ENCODE results near the gene NF2.

The NF2 gene

DNA sequence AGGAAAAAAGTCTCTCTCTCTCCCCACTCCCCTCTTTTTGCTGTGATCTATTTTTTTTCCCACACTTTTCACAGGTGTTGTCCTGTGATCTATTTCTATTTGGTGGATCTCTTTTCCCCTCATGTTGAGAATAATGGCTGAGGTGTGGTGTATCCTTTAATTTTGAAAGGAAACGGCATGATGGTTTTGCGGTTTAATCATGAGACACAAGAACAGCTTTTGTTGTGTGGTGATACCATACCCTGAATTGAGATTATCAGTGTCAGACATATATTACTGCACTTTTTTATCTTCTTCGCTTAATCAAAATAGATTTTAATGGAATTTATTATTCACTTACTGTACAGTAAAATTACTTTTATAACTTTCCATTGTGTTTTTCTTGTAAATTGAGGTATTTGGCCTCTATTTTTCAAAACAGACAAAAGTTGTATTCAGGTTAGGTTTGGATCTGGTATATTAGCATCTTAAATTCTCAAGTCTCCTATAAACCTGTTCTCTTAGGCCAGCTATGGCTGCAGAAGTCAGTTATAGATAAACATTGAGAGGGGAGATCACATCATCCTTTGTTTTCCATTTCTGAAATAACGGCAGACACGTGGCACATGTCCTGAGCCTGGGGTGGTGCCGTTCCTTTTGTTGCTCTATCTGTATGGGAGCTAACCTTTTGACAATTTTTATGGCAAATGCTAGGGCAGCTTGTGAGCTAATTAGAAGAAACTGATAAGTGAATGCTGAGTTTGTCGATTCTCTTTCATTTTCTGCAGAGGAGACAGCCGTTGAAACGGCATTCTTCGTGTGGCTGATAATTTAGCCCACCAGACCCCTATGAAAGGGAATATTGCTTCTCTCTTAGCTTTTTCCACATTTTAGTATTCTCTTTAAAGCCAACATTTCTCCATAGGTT, 25.8 kb downstream of the NF2 start:
- in situ Hi-C loops (cut with HindIII; ENCODE audit: low pct_unique_long_range_greater_than_20kb, low sequenced_read_pairs): no loop called here
- no peak for TF ChIP-seq JUND (IDR thresholded peaks at IDR 0.05; ENCODE audit: low read depth)
- DNase-seq (ENCODE audit: low read depth in 1 of 2, low spot score in 1 of 2): no peak

DNA sequence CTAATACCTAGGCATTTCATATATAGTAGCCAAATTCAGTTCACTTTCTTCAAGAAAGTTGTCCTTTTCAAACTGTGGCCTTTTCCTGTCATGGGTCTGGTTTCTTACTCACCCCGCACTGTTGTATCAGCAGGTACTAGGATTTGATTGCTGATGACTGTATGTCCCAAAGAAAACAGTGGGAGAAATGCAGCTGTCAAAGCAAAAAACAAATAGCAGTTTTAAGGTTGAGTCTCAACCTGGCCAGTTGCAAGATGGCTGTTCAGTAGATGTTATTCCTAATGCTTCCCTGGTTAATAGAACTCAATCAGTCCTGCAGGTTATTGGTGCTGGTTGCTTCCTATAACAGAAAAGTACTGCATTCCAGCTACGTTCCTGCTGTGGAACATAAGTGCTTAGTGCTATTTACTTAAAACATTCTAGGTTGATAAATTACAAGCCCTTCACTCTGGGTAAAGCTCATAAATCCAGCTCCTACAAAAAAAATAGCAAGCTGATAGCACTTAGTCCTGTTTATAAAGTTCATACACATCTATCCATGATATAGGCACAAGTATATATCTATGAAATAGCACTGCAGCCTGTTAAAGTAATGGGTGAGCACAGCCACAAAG, 26.6 kb downstream of the NF2 start:
- in situ Hi-C loops (cut with HindIII; ENCODE audit: low pct_unique_long_range_greater_than_20kb, low sequenced_read_pairs): no loop called here
- DNase-seq (ENCODE audit: low read depth in 1 of 2, low spot score in 1 of 2): no peak

GRCh38 chr22:29630987-29631386, 27.6 kb downstream of the NF2 start:
- no peak for TF ChIP-seq JUND (IDR thresholded peaks at IDR 0.05; ENCODE audit: low read depth)
- in situ Hi-C loops (cut with HindIII; ENCODE audit: low pct_unique_long_range_greater_than_20kb, low sequenced_read_pairs): no loop called here
- no peak for DNase-seq (ENCODE audit: low read depth in 1 of 2, low spot score in 1 of 2)

More for the DNA sequence above, 26.6 kb downstream of the NF2 start:
- no peak for TF ChIP-seq JUND (IDR thresholded peaks at IDR 0.05; ENCODE audit: low read depth)

- TF ChIP-seq JUND (IDR thresholded peaks at IDR 0.05; ENCODE audit: low read depth): no peak
- DNase-seq (ENCODE audit: low read depth in 1 of 2, low spot score in 1 of 2): no peak
- in situ Hi-C loops (cut with HindIII; ENCODE audit: low pct_unique_long_range_greater_than_20kb, low sequenced_read_pairs): no loop called here
Observed at GRCh38 chr22:29631725-29632124, 28.3 kb downstream of the NF2 start.

DNA sequence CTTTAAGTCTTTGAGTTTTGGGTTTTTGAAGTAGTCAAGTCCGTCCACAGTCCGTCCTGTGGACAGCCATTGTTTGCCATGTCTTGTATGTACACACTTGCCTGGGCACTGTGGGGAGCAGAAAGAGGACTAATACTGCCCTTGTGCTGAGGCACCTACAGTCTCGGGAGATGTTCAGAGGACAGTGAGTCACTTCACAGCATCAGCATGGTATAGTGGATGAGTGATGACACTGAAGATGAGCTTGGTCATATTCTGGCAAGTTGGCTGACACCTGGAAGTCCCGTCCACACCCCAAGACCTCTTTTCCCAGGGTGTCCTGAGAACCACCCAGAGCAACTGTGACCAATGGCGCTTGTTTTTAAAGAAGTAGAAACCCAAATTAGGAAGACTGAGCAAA, 29.2 kb downstream of the NF2 start:
- in situ Hi-C loops (cut with HindIII; ENCODE audit: low pct_unique_long_range_greater_than_20kb, low sequenced_read_pairs): no loop called here
- DNase-seq (ENCODE audit: low read depth in 1 of 2, low spot score in 1 of 2): no peak
- TF ChIP-seq JUND (IDR thresholded peaks at IDR 0.05; ENCODE audit: low read depth): no peak

- no peak for TF ChIP-seq JUND (IDR thresholded peaks at IDR 0.05; ENCODE audit: low read depth)
- no peak for DNase-seq (ENCODE audit: low read depth in 1 of 2, low spot score in 1 of 2)
- in situ Hi-C loops (cut with HindIII; ENCODE audit: low pct_unique_long_range_greater_than_20kb, low sequenced_read_pairs): no loop called here
Observed at GRCh38 chr22:29633514-29634312, 30.3 kb downstream of the NF2 start.

DNA sequence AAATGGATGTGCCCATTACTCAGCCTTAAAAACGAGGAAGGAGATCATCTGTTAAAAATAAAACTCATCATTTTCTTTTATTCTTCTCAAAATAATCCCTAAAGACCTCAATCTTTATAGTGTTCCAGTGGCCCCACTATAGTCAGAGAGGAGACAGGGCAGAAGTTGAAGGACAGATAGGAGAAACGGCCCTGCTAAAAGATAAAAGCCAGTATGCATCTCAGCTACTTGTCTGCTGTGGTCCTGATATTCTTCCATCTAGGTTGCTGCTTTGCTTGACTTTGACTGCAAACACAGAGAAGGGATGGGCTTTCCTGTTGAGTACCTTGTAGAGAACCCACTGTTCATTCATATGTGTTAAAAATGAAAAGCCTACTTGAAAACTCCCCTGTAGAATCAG, 31.4 kb downstream of the NF2 start:
- TF ChIP-seq JUND (IDR thresholded peaks at IDR 0.05; ENCODE audit: low read depth): no peak
- DNase-seq (ENCODE audit: low read depth in 1 of 2, low spot score in 1 of 2): no peak
- in situ Hi-C loops (cut with HindIII; ENCODE audit: low pct_unique_long_range_greater_than_20kb, low sequenced_read_pairs): no loop called here

- in situ Hi-C loops (cut with HindIII; ENCODE audit: low pct_unique_long_range_greater_than_20kb, low sequenced_read_pairs): no loop called here
- DNase-seq (ENCODE audit: low read depth in 1 of 2, low spot score in 1 of 2): peak in 1 of 2 experiments; percentile 71
Observed at GRCh38 chr22:29635734-29636357, 32.4 kb downstream of the NF2 start.

DNA sequence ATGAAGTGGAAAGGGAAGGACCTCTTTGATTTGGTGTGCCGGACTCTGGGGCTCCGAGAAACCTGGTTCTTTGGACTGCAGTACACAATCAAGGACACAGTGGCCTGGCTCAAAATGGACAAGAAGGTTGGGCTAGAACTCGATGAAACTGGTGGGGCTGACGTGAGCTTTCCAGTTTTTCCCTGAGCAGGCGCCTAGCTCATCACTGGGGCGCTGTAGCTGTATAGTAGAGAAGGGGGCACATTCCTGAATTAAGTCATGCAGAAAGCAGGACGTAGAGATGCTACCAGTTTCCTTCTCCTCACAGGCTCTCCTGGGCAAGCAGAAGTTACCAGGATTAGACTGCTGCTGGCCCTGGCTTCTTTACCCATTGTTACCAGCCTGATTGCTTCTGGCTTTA, 33.3 kb downstream of the NF2 start:
- no peak for DNase-seq (ENCODE audit: low read depth in 1 of 2, low spot score in 1 of 2)
- in situ Hi-C loops (cut with HindIII; ENCODE audit: low pct_unique_long_range_greater_than_20kb, low sequenced_read_pairs): no loop called here

More at GRCh38 chr22:29635734-29636357, 32.4 kb downstream of the NF2 start:
- no peak for TF ChIP-seq JUND (IDR thresholded peaks at IDR 0.05; ENCODE audit: low read depth)

GRCh38 chr22:29637181-29637580, 33.7 kb downstream of the NF2 start:
- DNase-seq (ENCODE audit: low read depth in 1 of 2, low spot score in 1 of 2): no peak
- TF ChIP-seq JUND (IDR thresholded peaks at IDR 0.05; ENCODE audit: low read depth): no peak
- in situ Hi-C loops (cut with HindIII; ENCODE audit: low pct_unique_long_range_greater_than_20kb, low sequenced_read_pairs): no loop called here

More for the DNA sequence above, 33.3 kb downstream of the NF2 start:
- no peak for TF ChIP-seq JUND (IDR thresholded peaks at IDR 0.05; ENCODE audit: low read depth)

DNA sequence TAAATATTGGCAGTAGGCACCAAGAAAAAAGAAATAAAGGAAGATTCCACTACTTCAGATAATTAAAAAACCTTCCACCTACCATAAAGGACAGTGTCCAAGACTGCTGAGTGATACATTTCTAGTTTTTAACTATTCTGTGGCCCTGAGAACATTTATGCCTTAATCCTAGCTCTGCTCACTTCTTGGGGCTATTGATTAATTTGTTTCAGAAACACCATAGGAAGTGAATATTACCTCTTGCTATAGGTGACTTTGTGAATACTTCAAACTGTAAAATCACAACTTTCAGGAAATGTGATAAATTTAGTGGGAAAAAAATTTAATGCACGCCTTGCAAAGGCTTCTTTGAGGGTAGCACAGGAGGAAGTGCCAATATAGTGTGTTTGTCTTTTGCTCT, 35.2 kb downstream of the NF2 start:
- DNase-seq (ENCODE audit: low read depth in 1 of 2, low spot score in 1 of 2): no peak
- in situ Hi-C loops (cut with HindIII; ENCODE audit: low pct_unique_long_range_greater_than_20kb, low sequenced_read_pairs): no loop called here
- no peak for TF ChIP-seq JUND (IDR thresholded peaks at IDR 0.05; ENCODE audit: low read depth)

DNA sequence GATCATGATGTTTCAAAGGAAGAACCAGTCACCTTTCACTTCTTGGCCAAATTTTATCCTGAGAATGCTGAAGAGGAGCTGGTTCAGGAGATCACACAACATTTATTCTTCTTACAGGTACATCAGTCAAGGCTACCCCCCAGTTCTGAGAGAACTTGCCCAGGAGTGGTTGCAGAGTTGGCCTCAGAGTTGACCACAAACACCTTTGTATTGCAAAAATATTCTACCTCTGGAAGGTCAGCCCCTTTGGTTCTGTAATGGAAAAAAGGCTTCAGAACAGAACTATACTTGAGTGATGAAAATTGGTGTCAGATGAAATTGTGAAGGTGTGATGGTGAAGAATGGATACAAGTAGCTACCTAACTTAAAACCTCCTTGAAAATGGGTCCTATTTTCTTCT, 35.7 kb downstream of the NF2 start:
- no peak for TF ChIP-seq JUND (IDR thresholded peaks at IDR 0.05; ENCODE audit: low read depth)
- DNase-seq (ENCODE audit: low read depth in 1 of 2, low spot score in 1 of 2): no peak
- in situ Hi-C loops (cut with HindIII; ENCODE audit: low pct_unique_long_range_greater_than_20kb, low sequenced_read_pairs): no loop called here
